Vagina (tissue), 2 donors: ENCODE measurements around the gene ADGRV1.

Experiments
- CTCF ChIP-seq, 3 experiments: fragments of 450-650 bp in 2 of 3; fragments of 200-600 bp in 1 of 3; sonication (generic) in 1 of 3; IDR thresholded peaks; one replicate each; pipeline ENCODE4 v1.5.1; 2017 to 2019; ENCODE audit warnings: antibody characterized with exemption in 3 of 3, mild to moderate bottlenecking in 2 of 3, moderate library complexity in 2 of 3
- POLR2A ChIP-seq, 2 donors: fragments of 450-650 bp; IDR thresholded peaks; one replicate each; pipeline ENCODE4 v1.6.1; 2017; ENCODE audit warnings: antibody characterized with exemption in 2 of 2, mild to moderate bottlenecking in 2 of 2, moderate library complexity in 2 of 2

DNA sequence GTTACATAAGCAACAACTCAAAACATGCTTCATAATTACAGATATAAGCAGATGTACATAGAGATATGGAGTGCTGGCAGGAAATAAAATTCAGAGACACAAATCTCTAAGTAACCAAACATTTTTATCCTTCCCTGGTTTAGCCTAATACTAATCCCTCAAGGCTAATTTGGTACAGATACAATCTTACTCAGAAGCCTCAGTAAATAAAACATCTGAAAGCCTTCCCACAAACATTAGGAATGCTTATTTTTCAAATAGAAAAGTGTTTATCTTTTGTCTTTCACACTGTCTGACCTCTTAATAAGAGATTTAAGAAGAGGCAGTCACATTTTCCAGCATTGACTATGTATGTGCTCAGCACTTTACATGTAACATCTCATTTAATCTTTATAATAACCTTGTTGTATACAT, 425.1 kb downstream of the ADGRV1 start:
- TF ChIP-seq CTCF (IDR thresholded peaks at IDR 0.05): no peak
- no peak for TF ChIP-seq POLR2A (IDR thresholded peaks at IDR 0.05)
